MV-4-11 (cell line): Measurements from ENCODE around the gene METTL17.
"Not testable (repeated sequence)": the region's sequence is repeated elsewhere in the genome, so short reads cannot be mapped to it uniquely, and the experiment has no call there.

ENCODE experiments used
- DNase-seq: peaks from one replicate; lab custom pipeline; 2025; lab: John Stamatoyannopoulos, UW

METTL17 gene

GRCh38 chr14:20996521-20996920 is 6.7 kb downstream of the METTL17 start:
- DNase-seq = no peak

DNA sequence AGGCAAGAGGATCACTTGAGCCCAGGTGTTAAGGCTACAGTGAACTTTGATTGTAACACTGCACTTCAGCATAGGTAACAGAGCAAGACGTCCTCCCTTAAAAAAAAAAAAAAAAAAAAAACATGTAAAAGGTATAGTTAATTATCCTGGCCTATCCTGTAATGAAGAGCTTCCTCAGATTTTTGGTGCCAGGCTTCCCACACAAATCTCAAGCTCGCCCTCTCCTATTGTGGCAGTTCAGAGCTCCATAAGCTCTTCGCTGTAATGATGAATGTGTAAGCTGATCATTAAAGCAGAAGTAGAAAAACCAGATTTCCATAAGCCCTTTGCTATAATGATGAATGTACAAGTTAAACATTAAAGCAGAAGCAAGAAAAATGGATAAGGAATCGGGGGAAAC is 7.3 kb downstream of the METTL17 start:
- DNase-seq = no peak

DNA sequence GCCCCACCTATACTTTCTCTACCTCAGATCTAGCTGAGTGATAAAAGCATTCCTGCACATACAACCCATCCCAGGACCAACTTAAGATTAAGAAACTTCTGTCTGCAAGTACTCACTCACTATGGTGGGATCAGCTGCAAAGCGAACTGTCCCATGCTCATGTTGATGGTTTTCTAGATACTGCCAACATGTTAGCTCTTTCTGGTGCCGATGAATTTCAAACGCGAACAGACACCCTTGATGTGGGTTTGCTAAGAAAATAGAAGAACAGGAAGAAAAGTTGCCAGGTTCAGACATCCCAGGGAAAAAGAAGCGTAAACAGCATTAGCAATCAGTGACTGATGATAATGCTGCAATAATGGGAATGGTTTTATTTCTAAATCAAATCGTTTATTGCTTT is 7.8 kb downstream of the METTL17 start:
- no peak for DNase-seq

- no peak for DNase-seq
These were observed 8.4 kb downstream of the METTL17 start for GRCh38 chr14:20998139-20998538.

DNA sequence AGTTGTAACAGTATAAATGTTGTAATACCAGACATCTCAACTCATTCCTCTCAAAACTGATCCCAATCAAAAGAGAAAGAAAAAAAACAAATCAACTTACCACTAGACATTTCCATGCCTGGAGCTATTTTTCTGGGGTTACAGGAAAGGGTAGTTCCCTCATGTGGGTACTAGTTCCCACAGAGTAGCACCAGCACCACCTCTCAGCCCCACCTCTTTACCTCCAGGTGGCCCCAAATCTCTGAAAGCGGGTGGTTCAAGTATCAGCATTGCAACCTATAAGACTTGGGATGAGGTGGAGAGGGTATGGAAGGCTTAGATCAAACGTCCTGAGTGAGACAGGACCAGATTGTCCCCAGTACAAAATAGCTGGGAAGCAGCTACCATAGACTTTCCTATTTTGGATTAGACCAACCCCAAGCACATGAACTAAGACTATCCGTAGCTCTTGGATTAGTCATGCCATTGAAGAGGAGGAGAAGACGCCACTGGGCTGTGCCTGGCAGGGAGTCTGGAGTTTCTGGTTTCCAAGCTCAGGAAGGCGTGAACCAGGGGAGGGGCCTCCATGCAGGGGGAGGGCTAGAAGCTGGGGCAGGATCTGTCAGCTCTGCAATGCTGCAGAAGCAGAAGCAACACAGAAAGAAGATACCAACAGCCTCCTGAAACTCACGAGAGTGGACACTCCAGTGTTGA is 9.0 kb downstream of the METTL17 start, which contains the start of gene SLC39A2:
SLC39A2 (plus strand) TSS at position 620 of the 693 bp plus-strand sequence. CDS start 154 bp downstream, outside the sequence.
- peak; percentile 30 for DNase-seq

DNA sequence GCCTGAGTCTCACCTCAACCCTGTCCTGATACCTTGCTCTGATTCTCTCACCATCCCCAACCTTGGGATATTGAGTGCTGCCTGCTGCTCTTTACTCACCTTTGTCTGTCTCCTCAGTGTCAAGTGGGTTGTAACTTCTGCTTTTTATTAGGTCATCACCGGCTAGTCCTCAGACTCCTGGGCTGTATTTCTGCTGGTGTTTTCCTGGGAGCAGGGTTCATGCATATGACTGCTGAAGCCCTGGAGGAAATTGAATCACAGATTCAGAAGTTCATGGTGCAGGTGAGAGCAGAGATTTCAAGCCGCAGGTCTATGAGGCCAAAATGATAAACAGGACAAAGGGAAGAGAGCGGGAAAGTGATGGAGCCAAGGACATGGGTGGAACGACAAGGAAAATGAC is 9.8 kb downstream of the METTL17 start:
- no peak for DNase-seq

DNA sequence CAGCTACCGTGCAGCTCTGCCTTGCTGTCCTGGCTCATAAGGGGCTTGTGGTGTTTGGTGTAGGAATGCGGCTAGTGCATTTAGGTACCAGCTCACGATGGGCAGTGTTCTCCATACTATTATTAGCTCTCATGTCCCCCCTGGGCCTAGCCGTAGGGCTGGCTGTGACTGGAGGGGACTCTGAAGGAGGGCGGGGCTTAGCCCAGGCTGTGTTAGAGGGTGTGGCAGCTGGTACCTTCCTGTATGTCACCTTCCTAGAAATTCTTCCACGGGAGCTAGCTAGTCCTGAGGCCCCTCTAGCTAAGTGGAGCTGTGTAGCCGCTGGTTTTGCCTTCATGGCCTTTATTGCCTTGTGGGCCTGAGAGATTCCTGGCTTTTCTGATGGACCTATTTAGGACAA is 11.4 kb downstream of the METTL17 start:
- DNase-seq = no peak

DNA sequence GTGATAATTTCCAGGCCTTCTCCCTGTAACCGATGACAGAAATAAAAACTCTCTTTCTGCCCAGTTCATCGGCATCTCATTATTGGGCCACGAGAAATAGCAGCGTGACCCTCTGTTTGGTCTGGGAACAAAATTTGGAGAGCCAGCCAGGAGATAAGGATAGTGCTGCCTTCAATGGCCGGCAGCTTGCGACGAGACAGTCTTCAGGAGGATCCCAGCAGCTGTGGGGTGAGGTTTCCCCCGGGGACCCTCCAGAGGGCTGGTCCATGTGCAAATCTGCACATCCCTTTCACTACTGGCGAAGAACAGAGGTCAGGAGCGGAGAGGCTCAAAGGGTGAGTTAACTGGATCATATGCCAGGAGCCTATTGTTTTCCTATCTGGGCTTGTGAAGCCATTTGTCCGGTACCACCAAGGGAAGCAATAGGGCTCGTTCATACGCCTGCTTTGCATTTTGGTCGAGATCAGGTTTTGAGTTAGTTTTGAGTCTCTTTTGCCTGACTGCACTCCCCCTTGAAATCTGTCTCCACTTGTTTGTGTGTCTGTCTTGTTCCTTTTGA is 14.1 kb downstream of the METTL17 start:
- DNase-seq = no peak

- DNase-seq = not testable (repeated sequence)
These were observed 19.9 kb downstream of the METTL17 start for GRCh38 chr14:21009721-21010120.

GRCh38 chr14:21011136-21011535 is 21.4 kb downstream of the METTL17 start:
- DNase-seq = no peak

DNA sequence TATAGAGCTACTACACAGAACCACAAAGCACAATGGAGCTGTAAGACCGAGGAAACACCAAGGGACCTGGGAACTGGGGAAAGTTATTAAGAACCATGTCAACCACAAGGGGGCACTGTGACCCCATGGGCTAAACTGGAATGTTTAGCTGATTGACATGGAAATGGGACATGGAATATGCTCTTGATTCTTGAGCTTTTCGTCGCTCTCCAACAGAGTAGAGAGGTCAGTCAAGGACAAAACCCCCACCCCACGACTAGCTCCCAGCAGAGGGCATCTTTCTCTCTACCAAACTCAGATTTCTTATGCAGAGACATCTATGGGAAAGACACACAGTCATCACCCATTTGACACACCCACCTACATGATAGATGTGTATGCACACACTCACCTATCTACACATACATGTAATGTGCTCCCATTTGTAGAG is 25.0 kb downstream of the METTL17 start:
- DNase-seq = peak; percentile 76

DNA sequence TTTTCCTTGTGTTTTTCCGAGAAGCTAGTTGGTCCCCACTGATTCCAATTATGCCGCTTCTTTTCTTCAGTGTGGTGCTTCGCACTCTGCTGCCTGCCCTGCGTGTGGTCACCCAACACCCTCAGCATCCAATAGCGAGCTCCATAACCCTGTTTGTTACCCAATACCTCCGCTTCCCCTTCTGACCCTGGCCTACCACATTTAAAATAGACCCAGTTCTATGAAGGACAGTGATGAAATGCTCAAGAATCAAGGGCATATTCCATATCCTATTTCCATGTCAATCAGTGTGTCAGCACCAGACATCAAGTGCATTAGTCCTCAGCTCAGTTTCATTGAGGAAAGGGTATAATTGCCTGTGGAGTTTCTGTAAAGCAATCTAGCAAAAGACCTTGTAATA is 25.5 kb downstream of the METTL17 start:
- DNase-seq = peak; percentile 94

DNA sequence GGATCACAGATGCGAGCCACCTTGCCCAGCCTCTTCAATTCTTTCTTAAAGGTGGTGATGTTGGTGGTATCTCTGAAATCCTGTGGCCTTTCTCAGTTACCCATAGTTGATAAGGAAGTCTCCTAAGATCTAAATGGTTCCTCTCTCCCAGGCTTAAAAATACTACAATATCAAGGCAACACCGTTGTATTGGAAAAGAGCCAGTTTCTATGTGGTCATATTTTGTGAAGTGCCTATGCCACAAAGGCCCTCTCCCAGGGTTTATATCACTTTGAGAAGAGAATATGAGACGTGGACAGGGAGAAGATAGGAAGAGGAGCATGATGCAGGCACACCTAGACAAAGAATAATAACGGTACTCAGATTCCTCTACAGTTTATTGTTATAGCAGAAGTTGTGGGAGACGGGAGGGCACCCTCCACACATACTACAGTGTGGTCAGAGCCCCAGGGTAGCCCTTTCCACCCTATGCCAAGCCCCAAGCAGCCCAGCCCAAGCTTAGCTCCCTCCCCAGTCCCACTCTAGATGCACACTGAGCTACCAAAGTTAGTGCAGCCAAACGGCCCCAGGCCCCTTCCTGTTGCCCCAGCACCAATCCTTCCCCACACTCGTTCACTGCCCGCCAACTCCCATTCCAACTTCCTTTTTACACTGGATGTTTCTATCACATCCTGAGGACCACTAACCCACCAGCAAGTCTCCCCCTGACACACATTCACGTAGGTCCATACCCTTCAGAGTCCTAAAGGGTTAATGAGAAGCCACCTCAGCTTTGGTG is 26.8 kb downstream of the METTL17 start:
- DNase-seq = peak; percentile 75

DNA sequence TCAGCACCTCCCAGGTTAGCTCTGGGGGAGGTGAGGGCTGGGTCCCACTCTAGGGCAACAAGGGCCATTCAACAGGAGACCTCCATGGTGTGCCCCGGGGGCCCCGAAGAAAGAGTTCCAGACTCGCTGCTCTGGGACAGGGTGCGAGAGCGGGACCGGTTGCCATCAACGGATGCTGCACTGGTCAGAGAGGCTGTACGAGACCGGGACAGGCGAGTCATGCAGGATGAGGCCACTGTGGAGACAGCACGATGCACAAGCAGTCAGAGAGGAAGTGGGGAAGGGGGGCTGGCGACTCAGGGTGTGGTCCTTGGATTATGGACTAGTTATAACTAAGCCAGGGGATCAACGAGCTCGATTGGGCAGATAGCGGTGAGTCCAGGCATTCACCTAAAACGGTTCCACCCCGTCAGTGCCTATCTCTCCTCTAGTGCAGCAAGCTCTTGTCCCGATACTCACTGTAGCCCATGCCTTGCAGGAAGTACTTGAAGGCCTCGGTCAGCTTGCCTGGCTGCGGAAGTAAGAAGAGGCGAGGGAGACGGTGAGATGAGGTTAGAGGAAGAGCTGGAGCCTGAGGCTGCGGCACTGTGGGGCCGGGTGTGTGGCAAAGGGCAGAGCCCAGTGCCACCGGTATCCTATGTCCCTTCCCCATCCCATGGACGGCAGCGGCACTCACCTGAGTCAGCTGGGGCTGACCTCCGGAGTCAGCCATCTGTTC is 27.9 kb downstream of the METTL17 start:
- peak; percentile 67 for DNase-seq

GRCh38 chr14:21018286-21018685 is 28.5 kb downstream of the METTL17 start:
- DNase-seq = no peak

DNA sequence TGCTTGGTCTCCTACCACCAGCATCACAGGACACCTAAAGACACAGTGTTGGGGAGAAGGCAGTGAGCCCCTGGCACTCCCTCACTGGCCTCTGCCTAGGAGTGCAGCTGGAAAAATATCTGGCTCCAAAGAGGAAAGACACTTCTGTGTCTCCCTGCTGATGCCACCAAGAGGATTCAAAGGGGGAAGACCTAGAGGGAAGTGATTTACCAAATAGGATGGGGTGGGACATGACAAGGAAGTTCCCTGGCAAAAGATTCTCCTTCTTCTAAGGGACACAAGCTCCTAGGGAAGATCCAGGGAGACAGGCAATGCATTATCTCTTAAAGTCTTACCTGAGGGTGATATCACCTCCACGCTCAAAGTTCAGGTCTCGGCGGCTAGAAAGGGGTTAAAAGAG is 29.0 kb downstream of the METTL17 start:
- DNase-seq = no peak

- peak; percentile 17 for DNase-seq
These were observed 29.6 kb downstream of the METTL17 start for GRCh38 chr14:21019366-21019765.

DNA sequence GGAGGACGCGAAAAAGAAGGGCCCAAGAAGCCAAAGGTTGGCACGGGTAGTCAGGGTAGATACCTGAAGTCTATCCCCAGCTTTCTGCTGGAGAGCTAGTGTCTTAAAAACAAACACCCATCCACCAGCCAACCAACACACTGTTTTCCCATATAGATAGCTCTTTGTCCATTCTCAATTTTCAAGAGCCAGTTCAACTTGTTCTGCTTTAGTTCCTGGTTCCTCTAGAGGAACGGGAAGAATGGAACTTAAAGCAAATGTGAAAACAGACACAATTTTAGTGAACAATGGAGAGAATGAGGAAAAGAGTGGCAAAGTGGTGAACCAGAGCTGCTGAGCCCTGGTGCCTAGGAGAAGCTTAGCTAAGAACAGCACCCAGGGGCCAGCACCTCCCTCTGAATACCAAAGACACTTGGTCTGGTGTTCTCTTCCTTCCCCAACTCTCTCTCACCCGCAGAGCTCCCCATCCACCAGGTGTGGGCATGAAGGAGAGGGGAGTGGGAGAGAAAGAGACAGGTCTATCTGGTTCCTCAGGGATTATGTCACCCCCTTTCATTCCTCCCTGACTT is 31.3 kb downstream of the METTL17 start:
- DNase-seq = no peak

- DNase-seq = no peak
These were observed 32.9 kb downstream of the METTL17 start for GRCh38 chr14:21022686-21023085.

- peak; percentile 68 for DNase-seq
These were observed 33.4 kb downstream of the METTL17 start for GRCh38 chr14:21023174-21023573.

DNA sequence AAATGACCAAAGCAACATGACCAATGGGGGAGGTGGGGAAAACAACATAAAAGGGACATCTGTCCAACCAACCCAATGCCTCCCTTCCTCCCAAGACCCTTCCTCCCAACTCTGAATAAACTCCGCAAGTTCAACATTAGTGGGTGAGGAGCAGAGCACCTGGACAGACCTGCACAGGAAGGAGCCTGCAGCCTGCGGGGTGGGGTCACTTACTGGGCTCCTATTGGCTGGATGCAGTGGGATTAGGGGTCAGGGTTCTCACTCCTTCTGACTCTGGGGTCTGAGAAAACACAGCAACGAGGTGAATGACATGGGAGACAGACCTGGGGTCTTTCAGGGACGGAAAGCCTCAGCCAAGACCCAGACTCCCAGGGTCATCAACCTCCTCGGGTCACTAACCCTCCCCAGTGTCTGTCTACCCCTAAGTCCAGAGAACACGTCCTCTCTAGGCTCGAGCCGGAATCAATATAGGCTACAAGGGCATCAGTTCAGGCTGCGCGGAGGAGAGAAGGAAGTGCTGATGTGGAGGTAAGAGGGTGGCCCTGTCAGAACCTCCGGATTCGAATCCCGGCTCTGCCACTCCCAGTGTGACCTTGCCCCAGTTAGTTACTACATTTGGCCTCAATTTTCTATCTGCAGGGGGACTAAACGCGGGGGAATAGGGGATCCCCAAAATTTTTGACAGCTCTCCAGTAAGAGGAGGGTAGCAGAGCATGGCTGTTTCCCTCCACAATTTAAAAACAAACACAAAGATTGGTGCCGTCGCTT is 34.2 kb downstream of the METTL17 start:
- DNase-seq = no peak
